Ovary (tissue), 9 donors: ENCODE data around the gene TEAD3. TPM values are rescaled to one million over a fixed set of nuclear protein-coding genes. Genes with fewer than 3 reads are reported as not detected.

Experiments used
- DNase-seq, 5 donors: peaks; one replicate each; pipeline ENCODE4 v3.0.0-alpha.2; 2019 to 2020
- H3K27ac ChIP-seq, 2 donors: fragments of 200-600 bp; one replicate each; pipeline versions ENCODE4 v1.5.1 to v1.8.0; 2019 to 2022
- H3K27me3 ChIP-seq: fragments of 200-600 bp; one replicate; pipeline ENCODE4 v1.8.0; 2022
- H3K36me3 ChIP-seq: fragments of 200-600 bp; sonication (generic); one replicate; pipeline ENCODE4 v1.5.1; 2019
- H3K4me1 ChIP-seq: one replicate; pipeline ENCODE4 v1.8.1; 2013; ENCODE audit warnings: mild to moderate bottlenecking, moderate library complexity; ENCODE audit not compliant: insufficient read depth
- H3K4me3 ChIP-seq: fragments of 200-600 bp; sonication (generic); one replicate; pipeline ENCODE4 v1.5.1; 2017
- H3K9me3 ChIP-seq, 2 donors: fragments of 200-600 bp in 1 of 2; sonication (generic) in 1 of 2; one replicate each; pipeline versions ENCODE4 v1.5.1 to v1.8.1; 2013 to 2019; ENCODE audit warnings: mild to moderate bottlenecking in 1 of 2, moderate library complexity in 1 of 2
- CTCF ChIP-seq, 3 donors: fragments of 450-650 bp in 2 of 3; fragments of 200-600 bp in 1 of 3; IDR thresholded peaks; one replicate each; pipeline versions ENCODE4 v1.5.1 to v1.8.0; 2016 to 2022; ENCODE audit warnings: antibody characterized with exemption in 3 of 3, mild to moderate bottlenecking in 1 of 3
- EP300 ChIP-seq: sonication (generic); formaldehyde crosslinking; IDR thresholded peaks from one replicate; pipeline ENCODE4 v1.6.1; 2017; ENCODE audit warnings: antibody characterized with exemption
- POLR2A ChIP-seq: fragments of 450-650 bp; IDR thresholded peaks from one replicate; pipeline ENCODE4 v1.6.1; 2017; ENCODE audit warnings: antibody characterized with exemption, mild to moderate bottlenecking, moderate library complexity
- WGBS, 3 donors: extraction: QIAGEN DNeasy Blood & Tissue Kit in 1 of 3; methylation state at CpG; one replicate each; pipeline versions ENCODE4 v1.1.5 to v1.1.7; 2013 to 2017; 5-methylcytosine and 5-hydroxymethylcytosine counted together
- intact Hi-C, 4 donors: fragments of 100-400 bp; cut with DNase I; formaldehyde crosslinking; loops; one replicate each; pipeline versions ENCODE4 v1.11.0 to v1.15.1; 2022 to 2023
- polyA plus RNA-seq, 2 donors: library from polyadenylated mRNA; stranded (reverse); fragments of 200-250 nt in 1 of 2; fragments of 350-450 nt in 1 of 2; fragmentation: Illumina TruSeq in 1 of 2; extraction: RNeasy Lipid Tissue Mini Kit (QIAGEN cat#74804) in 1 of 2; gene quantifications; one replicate each; pipeline ENCODE4 v1.2.3, GENCODE V29; 2013 to 2014
- total RNA-seq, 7 donors: library from RNA; depleted of rRNA in 2 of 7; stranded (reverse); fragments of >200 nt in 2 of 7; fragmentation: NEBNext Ultra II Directional in 3 of 7; extraction: Animal tissue kit (Norgen Biotek cat#: 25700) in 3 of 7; gene quantifications; one replicate each; pipeline versions ENCODE4 v1.1.0 to v1.2.4, GENCODE V29; 2016 to 2023
- donor health status: DM: no; HTN: no; CAD: no; lungs with moderate emphysema.
- donor health status: DM: no; HTN: no; CAD: no.
- donor health status: Bipolar disorder and iron deficiency.
- donor health status: DM: yes; HTN: yes; CAD: no.
- donor health status: DM: no; HTN: no; CAD: no.
- donor health status: DM: yes; HTN: yes; CAD: no.

TEAD3 gene
- total and polyA plus RNA-seq, 9 donors = 15.7 to 63.1 (median 35.1) TPM

- no peaks in the 10 kb centered on the region for H3K36me3 ChIP-seq
- H3K27ac ChIP-seq = no peak overlapping the region
- DNase-seq = no peak
- intact Hi-C loops = no loop called here
- no peak for TF ChIP-seq EP300
- no peak for TF ChIP-seq POLR2A
- no peak for TF ChIP-seq CTCF (IDR thresholded peaks at IDR 0.05)
- no peak overlapping the region for H3K4me3 ChIP-seq
- H3K27me3 ChIP-seq = no peaks in the 10 kb centered on the region
- H3K9me3 ChIP-seq = no peaks in the 10 kb centered on the region
- no peaks in the 10 kb centered on the region for H3K4me1 ChIP-seq
- 62 to 66% (median 65%) methylated on average over 4 of the region's 4 CpGs for WGBS, 3 donors
Observed at GRCh38 chr6:35432291-35432690, 64.6 kb downstream of the TEAD3 start.

GRCh38 chr6:35429463-35429862, 67.4 kb downstream of the TEAD3 start:
- H3K36me3 ChIP-seq = no peaks in the 10 kb centered on the region
- H3K27ac ChIP-seq = no peak overlapping the region
- no peak for DNase-seq
- H3K27me3 ChIP-seq = no peaks in the 10 kb centered on the region
- 95 to 96% (median 96%) methylated on average over 2 of the region's 2 CpGs for WGBS, 3 donors
- H3K9me3 ChIP-seq = no peaks in the 10 kb centered on the region
- intact Hi-C loops = no loop called here
- TF ChIP-seq EP300 = no peak
- no peak for TF ChIP-seq CTCF (IDR thresholded peaks at IDR 0.05)
- no peak for TF ChIP-seq POLR2A
- H3K4me3 ChIP-seq = no peak overlapping the region
- H3K4me1 ChIP-seq = no peaks in the 10 kb centered on the region

GRCh38 chr6:35428421-35429149, 68.3 kb downstream of the TEAD3 start:
- no peak for DNase-seq
- WGBS, 3 donors = 86 to 91% (median 87%) methylated on average over 10 of the region's 10 CpGs

DNA sequence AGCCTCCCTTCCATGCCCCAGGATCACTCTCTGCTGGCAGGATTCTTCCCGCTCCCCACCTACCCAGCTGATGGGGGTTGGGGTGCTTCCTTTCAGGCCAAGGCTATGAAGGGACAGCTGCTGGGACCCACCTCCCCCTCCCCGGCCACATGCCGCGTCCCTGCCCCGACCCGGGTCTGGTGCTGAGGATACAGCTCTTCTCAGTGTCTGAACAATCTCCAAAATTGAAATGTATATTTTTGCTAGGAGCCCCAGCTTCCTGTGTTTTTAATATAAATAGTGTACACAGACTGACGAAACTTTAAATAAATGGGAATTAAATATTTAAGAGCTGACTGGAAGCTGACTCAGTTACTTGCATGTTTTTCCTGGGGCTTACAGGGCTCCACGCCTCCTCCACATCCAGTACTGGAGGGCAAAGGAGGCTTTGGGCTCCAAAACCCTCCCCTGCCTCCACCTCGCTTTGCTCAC, 69.0 kb downstream of the TEAD3 start:
- no peaks in the 10 kb centered on the region for H3K9me3 ChIP-seq
- H3K27me3 ChIP-seq = no peaks in the 10 kb centered on the region
- no peaks in the 10 kb centered on the region for H3K36me3 ChIP-seq
- TF ChIP-seq EP300 (no peak), CTCF (IDR thresholded peaks at IDR 0.05) (no peak), POLR2A (no peak)
- DNase-seq = no peak
- no peak overlapping the region for H3K4me3 ChIP-seq
- intact Hi-C loops = no loop called here
- H3K27ac ChIP-seq = no peak overlapping the region
- 56 to 77% (median 74%) methylated on average over 8 to 9 of the region's 9 CpGs for WGBS, 3 donors
- H3K4me1 ChIP-seq = no peaks in the 10 kb centered on the region

More at GRCh38 chr6:35428421-35429149, 68.3 kb downstream of the TEAD3 start:
- no peak overlapping the region for H3K4me3 ChIP-seq
- no peaks in the 10 kb centered on the region for H3K27me3 ChIP-seq
- H3K36me3 ChIP-seq = no peaks in the 10 kb centered on the region
- H3K27ac ChIP-seq = no peak overlapping the region
- TF ChIP-seq EP300 (no peak), CTCF (IDR thresholded peaks at IDR 0.05) (no peak)
- no peaks in the 10 kb centered on the region for H3K9me3 ChIP-seq
- intact Hi-C loops = no loop called here
- no peaks in the 10 kb centered on the region for H3K4me1 ChIP-seq
